ENCODE results near the gene NUP62.
"Not testable (repeated sequence)": the region's sequence is repeated elsewhere in the genome, so short reads cannot be mapped to it uniquely, and the experiment has no call there.

NUP62 gene

GRCh38 chr19:49950956-49951526 is 21.7 kb upstream of the NUP62 start:
- DNase-seq = no peak

GRCh38 chr19:49950590-49950948 is 21.3 kb upstream of the NUP62 start:
- DNase-seq = no peak

- DNase-seq = no peak
Observed at GRCh38 chr19:49949742-49950589, 20.7 kb upstream of the NUP62 start.

GRCh38 chr19:49946415-49946814 is 17.1 kb upstream of the NUP62 start:
- no peak for DNase-seq

- DNase-seq = not testable (repeated sequence)
Observed at GRCh38 chr19:49944567-49944966, 15.3 kb upstream of the NUP62 start.

- no peak for DNase-seq
Observed at GRCh38 chr19:49940482-49940791, 11.1 kb upstream of the NUP62 start.

GRCh38 chr19:49939721-49940481 is 10.6 kb upstream of the NUP62 start:
- DNase-seq = no peak

- DNase-seq = no peak
Observed at GRCh38 chr19:49938662-49939061, 9.4 kb upstream of the NUP62 start.

- DNase-seq = peak; percentile 52
Observed at GRCh38 chr19:49937750-49938381, 8.6 kb upstream of the NUP62 start.

GRCh38 chr19:49936549-49936948 is 7.2 kb upstream of the NUP62 start:
- DNase-seq = no peak

- DNase-seq = no peak
Observed at GRCh38 chr19:49933643-49934042, 4.3 kb upstream of the NUP62 start.

- no peak for DNase-seq
Observed at GRCh38 chr19:49932731-49933131, 3.4 kb upstream of the NUP62 start.

GRCh38 chr19:49932041-49932451 is 2.7 kb upstream of the NUP62 start:
- no peak for DNase-seq

GRCh38 chr19:49931293-49932040 is 2.2 kb upstream of the NUP62 start:
- DNase-seq = no peak

- peak; percentile 22 for DNase-seq
Observed at GRCh38 chr19:49930483-49931011, 1.2 kb upstream of the NUP62 start.

GRCh38 chr19:49929611-49930482 is 543 bp upstream of the NUP62 start:
- DNase-seq = peak; percentile 95

GRCh38 chr19:49927526-49928264 is 1.6 kb downstream of the NUP62 start:
- no peak for DNase-seq

GRCh38 chr19:49926515-49926914 is 2.8 kb downstream of the NUP62 start:
- DNase-seq = no peak

GRCh38 chr19:49925486-49925885 is 3.8 kb downstream of the NUP62 start:
- no peak for DNase-seq

GRCh38 chr19:49924881-49925210 is 4.5 kb downstream of the NUP62 start:
- DNase-seq = not testable (repeated sequence)
